SK-N-MC (cell line): ENCODE measurements around the gene GPRC5C.

ENCODE experiments used
- EZH2 ChIP-seq: fragments of 200-600 bp; sonication (generic); IDR thresholded peaks from one replicate; pipeline ENCODE4 v1.6.1; 2017; ENCODE audit warnings: antibody characterized with exemption
- FOXP2 ChIP-seq: optimal IDR thresholded peaks from 2 replicates; pipeline ENCODE3; 2011; ENCODE audit warnings: mild to moderate bottlenecking, moderate library complexity; ENCODE audit not compliant: insufficient read depth; ENCODE audit errors: extremely low read length, control extremely low read depth
- POLR2AphosphoS5 ChIP-seq: IDR thresholded peaks from 2 replicates; pipeline ENCODE4 v1.6.1; 2012; ENCODE audit warnings: mild to moderate bottlenecking, low read depth, low read length, borderline replicate concordance

GRCh38 chr17:74441537-74441936 is 9.6 kb downstream of the GPRC5C start:
- TF ChIP-seq EZH2 = no peak
- no peak for TF ChIP-seq POLR2AphosphoS5
- TF ChIP-seq FOXP2 = no peak
